ENCODE results near the gene AJM1. TPM values are rescaled to one million over a fixed set of nuclear protein-coding genes. Genes with fewer than 3 reads are reported as not detected.
"Not testable (repeated sequence)": the region's sequence is repeated elsewhere in the genome, so short reads cannot be mapped to it uniquely, and the experiment has no call there.

Gene AJM1
- total RNA-seq, 1 experiment from 2014 or later, result 0.77 TPM

- H3K4me1 ChIP-seq, result peaks cover 14% of the 10 kb centered on the region
- H3K9me3 ChIP-seq (replicated peaks), result 0 out of 2 replicates have a peak, but pooled peaks cover 3% of the 10 kb centered on the region
- no peaks in the 10 kb centered on the region for H3K27me3 ChIP-seq
- H3K4me3 ChIP-seq, result no peak overlapping the region
- peak overlapping the region; percentile 49 for H3K27ac ChIP-seq
- peak in 1 of 2 experiments; percentile 44 for DNase-seq
- H3K36me3 ChIP-seq, result peaks cover 38% of the 10 kb centered on the region
These were observed 17.6 kb upstream of the AJM1 start for GRCh38 chr9:136824496-136825225.

- Histone ChIP-seq H3K9me3 (replicated peaks) (0 out of 2 replicates have a peak, but pooled peaks cover 2% of the 10 kb centered on the region), H3K36me3 (peaks cover 41% of the 10 kb centered on the region)
- DNase-seq, result no peak
These were observed 16.7 kb upstream of the AJM1 start for GRCh38 chr9:136825295-136826187.

GRCh38 chr9:136826188-136826541 is 16.1 kb upstream of the AJM1 start:
- Histone ChIP-seq H3K27me3 (no peaks in the 10 kb centered on the region), H3K36me3 (peaks cover 47% of the 10 kb centered on the region), H3K27ac (no peak overlapping the region), H3K4me3 (no peak overlapping the region), H3K4me1 (peaks cover 14% of the 10 kb centered on the region), H3K9me3 (replicated peaks) (no peaks in the 10 kb centered on the region)
- DNase-seq, result no peak

More at GRCh38 chr9:136825295-136826187, 16.7 kb upstream of the AJM1 start:
- Histone ChIP-seq H3K4me1 (peaks cover 14% of the 10 kb centered on the region), H3K27me3 (no peaks in the 10 kb centered on the region), H3K4me3 (no peak overlapping the region), H3K27ac (no peak overlapping the region)

GRCh38 chr9:136826703-136827582 is 15.3 kb upstream of the AJM1 start:
- peaks cover 14% of the 10 kb centered on the region for H3K4me1 ChIP-seq
- no peak for DNase-seq
- no peak overlapping the region for H3K4me3 ChIP-seq
- no peak overlapping the region for H3K27ac ChIP-seq
- H3K9me3 ChIP-seq (replicated peaks), result no peaks in the 10 kb centered on the region
- H3K27me3 ChIP-seq, result no peaks in the 10 kb centered on the region
- H3K36me3 ChIP-seq, result peaks cover 47% of the 10 kb centered on the region

GRCh38 chr9:136827794-136828473 is 14.3 kb upstream of the AJM1 start:
- DNase-seq, result no peak
- no peaks in the 10 kb centered on the region for H3K9me3 ChIP-seq (replicated peaks)
- no peak overlapping the region for H3K27ac ChIP-seq
- peaks cover 54% of the 10 kb centered on the region for H3K36me3 ChIP-seq
- H3K4me3 ChIP-seq, result no peak overlapping the region
- peaks cover 14% of the 10 kb centered on the region for H3K4me1 ChIP-seq
- H3K27me3 ChIP-seq, result no peaks in the 10 kb centered on the region

GRCh38 chr9:136828474-136829140 is 13.7 kb upstream of the AJM1 start:
- H3K4me3 ChIP-seq, result no peak overlapping the region
- H3K27ac ChIP-seq, result no peak overlapping the region
- H3K36me3 ChIP-seq, result peaks cover 53% of the 10 kb centered on the region
- no peaks in the 10 kb centered on the region for H3K9me3 ChIP-seq (replicated peaks)
- peaks cover 13% of the 10 kb centered on the region for H3K4me1 ChIP-seq
- DNase-seq, result no peak
- H3K27me3 ChIP-seq, result no peaks in the 10 kb centered on the region

- no peak for DNase-seq
- no peak overlapping the region for H3K27ac ChIP-seq
- no peaks in the 10 kb centered on the region for H3K9me3 ChIP-seq (replicated peaks)
- H3K4me3 ChIP-seq, result no peak overlapping the region
- peaks cover 7% of the 10 kb centered on the region; the same call in 1 of the 2 replicates for H3K4me1 ChIP-seq
- no peaks in the 10 kb centered on the region for H3K27me3 ChIP-seq
- H3K36me3 ChIP-seq, result peaks cover 52% of the 10 kb centered on the region
These were observed 12.9 kb upstream of the AJM1 start for GRCh38 chr9:136829412-136829811.

- Histone ChIP-seq H3K9me3 (replicated peaks) (no peaks in the 10 kb centered on the region), H3K36me3 (peaks cover 45% of the 10 kb centered on the region), H3K4me3 (no peak overlapping the region), H3K27me3 (no peaks in the 10 kb centered on the region), H3K4me1 (no peaks in the 10 kb centered on the region), H3K27ac (no peak overlapping the region)
- DNase-seq, result no peak
These were observed 12.0 kb upstream of the AJM1 start for GRCh38 chr9:136829981-136830885.

- Histone ChIP-seq H3K9me3 (replicated peaks) (no peaks in the 10 kb centered on the region), H3K36me3 (peaks cover 39% of the 10 kb centered on the region), H3K4me1 (no peaks in the 10 kb centered on the region), H3K4me3 (no peak overlapping the region), H3K27ac (no peak overlapping the region), H3K27me3 (no peaks in the 10 kb centered on the region)
- DNase-seq, result no peak
These were observed 11.1 kb upstream of the AJM1 start for GRCh38 chr9:136831002-136831719.

GRCh38 chr9:136831720-136832104 is 10.6 kb upstream of the AJM1 start:
- Histone ChIP-seq H3K36me3 (peaks cover 37% of the 10 kb centered on the region), H3K4me3 (no peak overlapping the region), H3K4me1 (no peaks in the 10 kb centered on the region), H3K27me3 (no peaks in the 10 kb centered on the region), H3K9me3 (replicated peaks) (no peaks in the 10 kb centered on the region), H3K27ac (no peak overlapping the region)
- DNase-seq, result no peak

GRCh38 chr9:136832581-136832980 is 9.7 kb upstream of the AJM1 start:
- Histone ChIP-seq H3K36me3 (peaks cover 35% of the 10 kb centered on the region), H3K4me1 (no peaks in the 10 kb centered on the region), H3K9me3 (replicated peaks) (no peaks in the 10 kb centered on the region), H3K27ac (no peak overlapping the region), H3K4me3 (no peak overlapping the region), H3K27me3 (no peaks in the 10 kb centered on the region)
- DNase-seq, result no peak

GRCh38 chr9:136833381-136834048 is 8.8 kb upstream of the AJM1 start:
- not testable (repeated sequence) for DNase-seq

More at GRCh38 chr9:136833381-136834048, 8.8 kb upstream of the AJM1 start:
- not testable (repeated sequence) for H3K4me1 ChIP-seq; H3K27ac ChIP-seq; H3K27me3 ChIP-seq; H3K9me3 ChIP-seq (replicated peaks); H3K4me3 ChIP-seq
- peaks cover 31% of the 10 kb centered on the region for H3K36me3 ChIP-seq

Data from SJCRH30 (cell line).